Spleen (tissue), 7 donors: ENCODE data around the gene P2RY2.

ENCODE experiments used
- CTCF ChIP-seq, 11 experiments: fragments of 200-600 bp in 7 of 11; fragments of 450-650 bp in 4 of 11; sonication (generic) in 4 of 11; IDR thresholded peaks in 8 of 11; conservative IDR thresholded peaks in 3 of 11; 1 replicate in 7 of 11; 2 replicates in 4 of 11; pipeline versions ENCODE4 v1.4.0 to v1.8.0; 2016 to 2021; ENCODE audit warnings: antibody characterized with exemption in 11 of 11, inconsistent platforms in 4 of 11, mild to moderate bottlenecking in 1 of 11
- POLR2A ChIP-seq, 3 donors: fragments of 450-650 bp; IDR thresholded peaks; one replicate each; pipeline ENCODE4 v1.5.1; 2017; ENCODE audit warnings: antibody characterized with exemption in 3 of 3, mild to moderate bottlenecking in 1 of 3
- POLR2AphosphoS5 ChIP-seq, 3 donors: sonication (generic); formaldehyde crosslinking; IDR thresholded peaks; one replicate each; pipeline ENCODE4 v1.5.1; 2017; ENCODE audit warnings: antibody characterized with exemption in 3 of 3
- donor health status: DM: no; HTN: no; CAD: no; lungs with moderate emphysema.
- donor health status: DM: no; HTN: no; CAD: no.
- donor health status: DM: no; HTN: no; CAD: no.

GRCh38 chr11:73249853-73250783 lies 32.0 kb downstream of the P2RY2 start:
- no peak for TF ChIP-seq POLR2A (IDR thresholded peaks at IDR 0.05)
- TF ChIP-seq CTCF (IDR thresholded peaks at IDR 0.05 in 8 of 11, conservative IDR thresholded peaks at IDR 0.05 in 3 of 11): no peak
- TF ChIP-seq POLR2AphosphoS5 (IDR thresholded peaks at IDR 0.05): no peak
